GM12878 (cell line): ENCODE results near the gene ESYT2. TPM values are rescaled to one million over a fixed set of nuclear protein-coding genes. Genes with fewer than 3 reads are reported as not detected.

ENCODE experiments used
- ATAC-seq: fragments of 200-7000 bp; cut with Tn5 transposase; 3 replicates; pipeline ENCODE4 v1.9.1; 2020; ENCODE audit warnings: mild to moderate bottlenecking, moderate library complexity
- Bru-seq: library from RNA; stranded (reverse); fragments of 400-500 nt; gene quantifications from one replicate; lab custom pipeline; 2021; lab: Mats Ljungman, UMichigan
- BruChase-seq, 2 experiments: library from RNA; stranded (reverse); fragments of 400-500 nt; gene quantifications; one replicate each; lab custom pipeline; 2021; lab: Mats Ljungman, UMichigan
- BruUV-seq: library from RNA; stranded (reverse); fragments of 400-500 nt; replicated peaks from 2 replicates; lab custom pipeline; 2021; lab: Mats Ljungman, UMichigan
- CTCF ChIA-PET: fragments of 300-600 bp; sonication (Branson Sonifier 250); formaldehyde crosslinking; extraction: SDS; loops from one replicate; lab custom pipeline; 2021; ENCODE audit warnings: inconsistent platforms; lab: Yijun Ruan, JAX
- POLR2A ChIA-PET: fragments of 350-600 bp; formaldehyde crosslinking; extraction: SDS; loops from one replicate; lab custom pipeline; 2021; ENCODE audit warnings: inconsistent platforms; lab: Charles Lee
- RAD21 ChIA-PET: fragments of 300-600 bp; sonication (Branson Sonifier 250); formaldehyde crosslinking; loops from one replicate; lab custom pipeline; 2023; ENCODE audit warnings: antibody characterized with exemption; ENCODE audit not compliant: unreplicated experiment; lab: Charles Lee
- SMC1A ChIA-PET: fragments of 300-600 bp; sonication (Branson Sonifier 250); formaldehyde crosslinking; loops from one replicate; lab custom pipeline; 2023; ENCODE audit not compliant: unreplicated experiment, uncharacterized antibody; lab: Charles Lee
- DNase-seq: peaks from one replicate; pipeline ENCODE4 v3.0.0-alpha.2; 2011; ENCODE audit warnings: low read depth, low spot score
- FAIRE-seq: peaks from 3 replicates; lab custom pipeline; 2011; peaks lifted over from hg19 to GRCh38; lab: Jason Lieb, UNC
- H2AFZ ChIP-seq: 2 replicates; pipeline ENCODE4 v1.6.0; 2011; ENCODE audit warnings: low read depth, low read length, control low read depth; ENCODE audit not compliant: control insufficient read depth
- H3K27ac ChIP-seq: 2 replicates; pipeline ENCODE4 v1.5.1; 2011; ENCODE audit warnings: control low read depth; ENCODE audit not compliant: control insufficient read depth, insufficient read depth
- H3K27me3 ChIP-seq, 2 experiments: replicated peaks in 1 of 2; 2 replicates each; pipeline versions ENCODE4 v1.6.0 to v1.6.1; 2011; ENCODE audit warnings: low read length in 1 of 2; ENCODE audit not compliant: control insufficient read depth in 2 of 2, insufficient read depth in 2 of 2
- H3K36me3 ChIP-seq, 2 experiments: 2 replicates each; pipeline ENCODE4 v1.5.1; 2011; ENCODE audit warnings: low read length in 1 of 2; ENCODE audit not compliant: control insufficient read depth in 2 of 2, insufficient read depth in 2 of 2
- H3K4me1 ChIP-seq: 2 replicates; pipeline ENCODE4 v1.6.1; 2011; ENCODE audit warnings: mild to moderate bottlenecking, low read length, moderate library complexity, mixed read lengths; ENCODE audit not compliant: control insufficient read depth, insufficient read depth
- H3K4me2 ChIP-seq: 2 replicates; pipeline ENCODE4 v1.6.0; 2011; ENCODE audit warnings: control low read depth; ENCODE audit not compliant: control insufficient read depth, insufficient read depth
- H3K4me3 ChIP-seq: fragments of 200-600 bp; sonication (generic); 2 replicates; pipeline ENCODE4 v1.5.1; 2016
- H3K79me2 ChIP-seq: 2 replicates; pipeline ENCODE4 v1.6.0; 2011; ENCODE audit warnings: low read length; ENCODE audit not compliant: control insufficient read depth, insufficient read depth
- H3K9ac ChIP-seq: 2 replicates; pipeline ENCODE4 v1.8.0; 2011; ENCODE audit warnings: low read length, control low read depth, mixed read lengths; ENCODE audit not compliant: control insufficient read depth, insufficient read depth
- H3K9me3 ChIP-seq: replicated peaks from 3 replicates; pipeline ENCODE4 v1.5.1; 2011; ENCODE audit warnings: mild to moderate bottlenecking, low read length; ENCODE audit not compliant: control insufficient read depth, insufficient read depth
- H4K20me1 ChIP-seq: 2 replicates; pipeline ENCODE4 v1.6.0; 2011; ENCODE audit not compliant: control insufficient read depth, insufficient read depth
- BMI1 ChIP-seq: fragments of 450-650 bp; IDR thresholded peaks from 2 replicates; pipeline ENCODE4 v1.6.1; 2016; ENCODE audit warnings: mild to moderate bottlenecking, moderate library complexity, borderline replicate concordance
- BRCA1 ChIP-seq: IDR thresholded peaks from 2 replicates; pipeline ENCODE4 v1.6.1; 2011; ENCODE audit warnings: low read depth, low read length, improper control_type of control experiment
- CEBPB ChIP-seq, 2 experiments: fragments of 150-350 bp in 1 of 2; IDR thresholded peaks; 2 replicates each; pipeline ENCODE4 v1.6.1; 2012 to 2014; ENCODE audit warnings: low read depth in 2 of 2, low read length in 2 of 2, borderline replicate concordance in 1 of 2, inconsistent platforms in 1 of 2
- DPF2 ChIP-seq: fragments of 450-650 bp; IDR thresholded peaks from 2 replicates; pipeline ENCODE4 v1.6.1; 2017; ENCODE audit warnings: mild to moderate bottlenecking
- EED ChIP-seq: sonication (generic); IDR thresholded peaks from 2 replicates; pipeline ENCODE4 v1.6.1; 2016; ENCODE audit warnings: antibody characterized with exemption, low read depth
- MAX ChIP-seq: IDR thresholded peaks from 2 replicates; pipeline ENCODE4 v1.6.1; 2012; ENCODE audit warnings: low read depth, low read length, improper control_type of control experiment
- MYC ChIP-seq: IDR thresholded peaks from 2 replicates; pipeline ENCODE4 v1.6.1; 2011; ENCODE audit warnings: mild to moderate bottlenecking, low read length, moderate library complexity, inconsistent platforms; ENCODE audit not compliant: insufficient read depth, insufficient replicate concordance, insufficient read length, severe bottlenecking
- SMARCA5 ChIP-seq: fragments of 450-650 bp; IDR thresholded peaks from 2 replicates; pipeline ENCODE4 v1.6.1; 2017; ENCODE audit warnings: mild to moderate bottlenecking
- WGBS: methylation state at CpG from one replicate; pipeline ENCODE4 v1.1.6; 2016; ENCODE audit warnings: low lambda C conversion rate; ENCODE audit not compliant: insufficient replicate concordance, insufficient coverage; ENCODE audit errors: missing lambda C conversion rate; 5-methylcytosine and 5-hydroxymethylcytosine counted together
- in situ Hi-C: fragments of 300-500 bp; cut with MboI; formaldehyde crosslinking; loops from 9 replicates; pipeline ENCODE4 v1.14.3; 2018; ENCODE audit warnings: mixed read lengths
- intact Hi-C: fragments of 100-400 bp; cut with micrococcal nuclease; formaldehyde crosslinking; loops from one replicate; pipeline ENCODE4 v1.14.2; 2022; ENCODE audit not compliant: unreplicated experiment
- long read RNA-seq, 2 experiments: library from polyadenylated mRNA; unstranded; transcript quantifications; one replicate each; pipeline ENCODE4 v2.0.0, GENCODE V29; 2019 to 2020
- polyA minus RNA-seq, 3 experiments: library from RNA; depleted of rRNA, polyadenylated mRNA; stranded (reverse); fragments of >200 nt; gene quantifications; 2 replicates each; pipeline ENCODE4 v1.2.3, GENCODE V29; 2011
- polyA plus RNA-seq, 11 experiments: library from polyadenylated mRNA; depleted of rRNA in 4 of 11; unstranded in 6 of 11; stranded (reverse) in 5 of 11; fragments of >200 nt; fragmentation: Nextera tagmentation in 4 of 11; fragmentation: Illumina TruSeq in 1 of 11; extraction: Ambion mirVana in 4 of 11; extraction: Trizol in 1 of 11; gene quantifications; 1 replicate in 1 of 11; 2 replicates in 10 of 11; pipeline versions ENCODE4 v1.2.1 to v1.2.3, GENCODE V29; 2011 to 2016; ENCODE audit warnings: inconsistent platforms in 2 of 11, missing spikeins in 2 of 11, low read depth in 1 of 11
- total RNA-seq, 4 experiments: library from RNA; depleted of rRNA in 3 of 4; stranded (reverse); fragments of >200 nt in 3 of 4; fragmentation: Illumina TruSeq in 1 of 4; extraction: Trizol in 1 of 4; gene quantifications; 2 replicates each; pipeline versions ENCODE4 v1.2.1 to v1.2.3, GENCODE V29; 2013 to 2021
- TF ChIP-seq, protein P1 (sequence below): fragments of 450-650 bp; IDR thresholded peaks from 2 replicates; pipeline ENCODE4 v1.6.1; 2017; ENCODE audit warnings: low read depth, mild to moderate bottlenecking, moderate library complexity
- TF ChIP-seq, protein P2 (sequence below), 3 experiments: IDR thresholded peaks in 2 of 3; conservative IDR thresholded peaks in 1 of 3; 2 replicates each; pipeline ENCODE4 v1.5.1; 2011; ENCODE audit warnings: low read depth in 3 of 3, low read length in 3 of 3, mild to moderate bottlenecking in 3 of 3, control low read depth in 2 of 3, moderate library complexity in 2 of 3, inconsistent platforms in 1 of 3, mixed read lengths in 1 of 3; ENCODE audit not compliant: control insufficient read depth in 2 of 3, insufficient read depth in 1 of 3; ENCODE audit errors: extremely low read depth in 1 of 3
- TF ChIP-seq, protein P3 (sequence below): fragments of 450-650 bp; IDR thresholded peaks from 2 replicates; pipeline ENCODE4 v1.6.1; 2016; ENCODE audit warnings: mild to moderate bottlenecking

The ESYT2 gene
- 113 and 114 TPM in 2 replicates for total RNA-seq (2013; cell fraction: nucleolus; rRNA removed)
- total RNA-seq (2014; rRNA removed) (33.0 and 36.3 TPM in 2 replicates), total RNA-seq (2014; rRNA removed; fragmentation: Illumina TruSeq; extraction: Trizol) (25.3 and 26.6 TPM in 2 replicates), total RNA-seq (2021) (24.7 and 25.8 TPM in 2 replicates), polyA plus RNA-seq (2011; rRNA removed) (44.6 and 53.2 TPM in 2 replicates), polyA plus RNA-seq (2014; fragmentation: Illumina TruSeq; extraction: Trizol) (22.7 and 23.8 TPM in 2 replicates), polyA plus RNA-seq (2014; fragmentation: Nextera tagmentation; extraction: Ambion mirVana) (1 to 10 TPM; 1.9 to 3.2 TPM), polyA plus RNA-seq (2014; rRNA removed) (19.1 and 20.1 TPM in 2 replicates), polyA plus RNA-seq (2016; fragmentation: Nextera tagmentation; extraction: Ambion mirVana) (10 to 100 TPM in 1 of 2 experiments, 1 to 10 TPM in 1; 2.8 to 19.7 TPM), polyA minus RNA-seq (2011; rRNA and poly(A)+ RNA removed) (50.8 and 59.8 TPM in 2 replicates), Bru-seq, nascent RNA (percentile 92 among the genes with signal in this experiment), BruChase-seq, experiment 1, labeled RNA remaining after a 6-hour chase (percentile 93 among the genes with signal in this experiment), BruChase-seq, experiment 2, labeled RNA remaining after a 2-hour chase (percentile 94 among the genes with signal in this experiment)
- 14.5 TPM for polyA plus RNA-seq (2011; ENCODE audit: low read depth)
- polyA plus RNA-seq (2011; cell fraction: cytosol; rRNA removed): 32.6 and 32.8 TPM in 2 replicates
- 45.8 and 49.1 TPM in 2 replicates for polyA plus RNA-seq (2011; cell fraction: nucleus; rRNA removed)
- 18.7 and 24.3 TPM in 2 replicates for polyA plus RNA-seq (2012)
- 30.4 and 30.6 TPM in 2 replicates for polyA minus RNA-seq (2011; cell fraction: cytosol; rRNA and poly(A)+ RNA removed)
- polyA minus RNA-seq (2011; cell fraction: nucleus; rRNA and poly(A)+ RNA removed): 23.1 and 31.4 TPM in 2 replicates
- long read RNA-seq, experiment 1, partial matches to known transcripts: 2 of 2 reads
- long read RNA-seq, experiment 1, other reads (novel, unspliced or antisense): 0 of 2 reads
- long read RNA-seq, experiment 2, full-length matches to known transcripts: 5 of 38 reads
- long read RNA-seq, experiment 2, partial matches to known transcripts: 15 of 38 reads
- long read RNA-seq, experiment 2, other reads (novel, unspliced or antisense): 18 of 38 reads

DNA sequence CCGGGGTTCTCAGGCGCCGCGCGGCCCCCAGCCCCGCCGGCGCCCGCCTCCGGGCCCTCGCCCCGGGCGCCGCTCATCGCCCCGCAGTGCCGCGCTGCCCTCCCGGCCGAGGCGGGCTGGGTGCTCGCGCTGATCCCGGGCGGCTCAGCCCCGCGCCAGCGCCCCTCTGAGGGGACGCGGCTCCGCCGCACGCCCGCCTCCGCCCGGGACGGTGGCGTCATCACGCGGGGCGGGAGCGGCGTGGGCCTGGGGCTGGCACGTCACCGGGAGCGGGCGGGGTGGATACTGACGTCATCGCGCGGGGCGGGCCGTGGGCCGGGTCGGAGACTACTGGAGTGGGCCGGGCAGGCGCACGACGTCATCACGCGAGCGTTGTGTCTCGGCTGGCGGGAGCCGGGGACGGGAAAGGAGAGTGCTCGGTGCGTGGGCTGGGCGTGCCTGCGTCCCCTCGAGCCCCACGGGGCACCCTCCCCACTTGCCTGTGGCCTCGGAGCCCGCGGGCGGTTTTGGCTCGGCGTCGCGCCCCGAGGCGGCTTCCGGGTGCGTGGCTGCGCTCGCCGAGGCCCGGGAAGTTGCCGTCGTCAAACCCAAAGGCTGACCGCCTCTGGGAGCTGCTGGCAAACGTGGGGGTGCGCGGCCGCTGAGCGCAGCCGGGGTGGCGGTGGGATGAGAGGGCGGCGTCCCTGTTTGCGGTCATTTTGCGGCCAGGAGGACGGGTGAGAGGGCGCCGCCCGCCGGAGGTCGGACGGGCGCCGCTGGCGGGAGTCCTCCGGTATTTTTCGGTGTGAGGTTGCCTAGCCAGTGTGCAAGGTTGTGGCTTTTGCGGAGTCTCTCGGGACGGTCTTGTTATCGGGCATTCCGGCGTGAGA is at the start of gene ESYT2:
TSS of gene ESYT2 (minus strand) at position 168 of the 869 bp plus-strand sequence. CDS start at position 77, 91 bp downstream.
- TSS peak; percentile 96 for BruUV-seq
- WGBS: under 1% methylated on average over 73 of the region's 120 CpGs
- H3K9me3 ChIP-seq: no peaks in the 10 kb centered on the region
- peak within 1 kb of the TSS; percentile 87 for H2AFZ ChIP-seq
- ChIA-PET RAD21 (interaction anchor here (1.0 to 1.7 kb wide), 4 partner anchors 11 to 148 kb away, joined by 3 to 7 read pairs (median 4); no protein-coding TSS in a partner anchor), POLR2A (interaction anchor here (1.5 to 1.7 kb wide), 2 partner anchors 11 to 34 kb away, joined by 5 to 7 read pairs; no protein-coding TSS in a partner anchor), CTCF (interaction anchor here (1.6 to 4.0 kb wide), 2 partner anchors 14 to 34 kb away, joined by 6 to 12 read pairs; no protein-coding TSS in a partner anchor), SMC1A (interaction anchor here (0.7 to 1.9 kb wide), 3 partner anchors 10 to 34 kb away, joined by 3 to 8 read pairs (median 4); no protein-coding TSS in a partner anchor)
- peak; percentile 84 for ATAC-seq
- H3K27ac ChIP-seq: peak within 1 kb of the TSS; percentile 85
- intact Hi-C loops: loop anchor here (1.0 to 5.0 kb wide), 4 partner anchors 27 to 217 kb away; partner anchors contain the start of genes DYNC2I1 and NCAPG2
- in situ Hi-C loops: no loop called here
- no peaks in the 10 kb centered on the region for H3K36me3 ChIP-seq
- no peaks in the 10 kb centered on the region for H3K27me3 ChIP-seq
- H4K20me1 ChIP-seq: no peaks in the 10 kb centered on the region
- peak within 1 kb of the TSS; percentile 86 for H3K9ac ChIP-seq
- peak; percentile 99 for FAIRE-seq
- H3K4me2 ChIP-seq: peak within 1 kb of the TSS; percentile 94
- H3K79me2 ChIP-seq: peaks cover 31% of the 10 kb centered on the region
- peak; percentile 82 for DNase-seq
- H3K4me1 ChIP-seq: peaks cover 8% of the 10 kb centered on the region
- H3K4me3 ChIP-seq: peak within 1 kb of the TSS; percentile 80
- peak; percentile 92 for TF ChIP-seq DPF2
- TF ChIP-seq, protein P1, sequence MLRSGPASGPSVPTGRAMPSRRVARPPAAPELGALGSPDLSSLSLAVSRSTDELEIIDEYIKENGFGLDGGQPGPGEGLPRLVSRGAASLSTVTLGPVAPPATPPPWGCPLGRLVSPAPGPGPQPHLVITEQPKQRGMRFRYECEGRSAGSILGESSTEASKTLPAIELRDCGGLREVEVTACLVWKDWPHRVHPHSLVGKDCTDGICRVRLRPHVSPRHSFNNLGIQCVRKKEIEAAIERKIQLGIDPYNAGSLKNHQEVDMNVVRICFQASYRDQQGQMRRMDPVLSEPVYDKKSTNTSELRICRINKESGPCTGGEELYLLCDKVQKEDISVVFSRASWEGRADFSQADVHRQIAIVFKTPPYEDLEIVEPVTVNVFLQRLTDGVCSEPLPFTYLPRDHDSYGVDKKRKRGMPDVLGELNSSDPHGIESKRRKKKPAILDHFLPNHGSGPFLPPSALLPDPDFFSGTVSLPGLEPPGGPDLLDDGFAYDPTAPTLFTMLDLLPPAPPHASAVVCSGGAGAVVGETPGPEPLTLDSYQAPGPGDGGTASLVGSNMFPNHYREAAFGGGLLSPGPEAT: no peak
- TF ChIP-seq SMARCA5: peak; percentile 59; the same call in 1 of the 2 replicates
- TF ChIP-seq, protein P2, sequence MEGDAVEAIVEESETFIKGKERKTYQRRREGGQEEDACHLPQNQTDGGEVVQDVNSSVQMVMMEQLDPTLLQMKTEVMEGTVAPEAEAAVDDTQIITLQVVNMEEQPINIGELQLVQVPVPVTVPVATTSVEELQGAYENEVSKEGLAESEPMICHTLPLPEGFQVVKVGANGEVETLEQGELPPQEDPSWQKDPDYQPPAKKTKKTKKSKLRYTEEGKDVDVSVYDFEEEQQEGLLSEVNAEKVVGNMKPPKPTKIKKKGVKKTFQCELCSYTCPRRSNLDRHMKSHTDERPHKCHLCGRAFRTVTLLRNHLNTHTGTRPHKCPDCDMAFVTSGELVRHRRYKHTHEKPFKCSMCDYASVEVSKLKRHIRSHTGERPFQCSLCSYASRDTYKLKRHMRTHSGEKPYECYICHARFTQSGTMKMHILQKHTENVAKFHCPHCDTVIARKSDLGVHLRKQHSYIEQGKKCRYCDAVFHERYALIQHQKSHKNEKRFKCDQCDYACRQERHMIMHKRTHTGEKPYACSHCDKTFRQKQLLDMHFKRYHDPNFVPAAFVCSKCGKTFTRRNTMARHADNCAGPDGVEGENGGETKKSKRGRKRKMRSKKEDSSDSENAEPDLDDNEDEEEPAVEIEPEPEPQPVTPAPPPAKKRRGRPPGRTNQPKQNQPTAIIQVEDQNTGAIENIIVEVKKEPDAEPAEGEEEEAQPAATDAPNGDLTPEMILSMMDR (IDR thresholded peaks at IDR 0.05 in 2 of 3, conservative IDR thresholded peaks at IDR 0.05 in 1 of 3; ENCODE audit: control insufficient read depth in 2 of 3, extremely low read depth in 1 of 3, insufficient read depth in 1 of 3, low read depth in 3 of 3, low read length in 3 of 3): peak in 2 of 3 experiments; percentile 10 to 16; a peak in 1 of 6 replicates
- TF ChIP-seq EED: peak; percentile 63; the same call in 1 of the 2 replicates
- no peak for TF ChIP-seq CEBPB (IDR thresholded peaks at IDR 0.05; ENCODE audit: borderline replicate concordance in 1 of 2, low read depth in 2 of 2, low read length in 2 of 2)
- peak; percentile 73; the same call in 1 of the 2 replicates for TF ChIP-seq MAX
- TF ChIP-seq MYC: no peak
- TF ChIP-seq, protein P3, sequence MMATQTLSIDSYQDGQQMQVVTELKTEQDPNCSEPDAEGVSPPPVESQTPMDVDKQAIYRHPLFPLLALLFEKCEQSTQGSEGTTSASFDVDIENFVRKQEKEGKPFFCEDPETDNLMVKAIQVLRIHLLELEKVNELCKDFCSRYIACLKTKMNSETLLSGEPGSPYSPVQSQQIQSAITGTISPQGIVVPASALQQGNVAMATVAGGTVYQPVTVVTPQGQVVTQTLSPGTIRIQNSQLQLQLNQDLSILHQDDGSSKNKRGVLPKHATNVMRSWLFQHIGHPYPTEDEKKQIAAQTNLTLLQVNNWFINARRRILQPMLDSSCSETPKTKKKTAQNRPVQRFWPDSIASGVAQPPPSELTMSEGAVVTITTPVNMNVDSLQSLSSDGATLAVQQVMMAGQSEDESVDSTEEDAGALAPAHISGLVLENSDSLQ: peak; percentile 32
- no peak for TF ChIP-seq BMI1
- TF ChIP-seq BRCA1: peak; percentile 39; the same call in 1 of the 2 replicates
